Neuronal stem cell (in vitro differentiated cells): ENCODE results near the gene VSX2.
"Not testable (repeated sequence)": the region's sequence is repeated elsewhere in the genome, so short reads cannot be mapped to it uniquely, and the experiment has no call there.

Experiments used
- DNase-seq: peaks from one replicate; pipeline ENCODE4 v3.0.0-alpha.2; 2013; ENCODE audit warnings: low spot score
- H2AFZ ChIP-seq: one replicate; pipeline ENCODE4 v1.6.1; 2013; ENCODE audit warnings: mild to moderate bottlenecking, low read length, inconsistent platforms
- H2AK5ac ChIP-seq: 2 replicates; pipeline ENCODE4 v1.6.1; 2013; ENCODE audit warnings: low read depth, mild to moderate bottlenecking, inconsistent platforms, low read length, moderate library complexity, mixed read lengths
- H2BK120ac ChIP-seq: 2 replicates; pipeline ENCODE4 v1.6.1; 2013; ENCODE audit warnings: low read depth, mild to moderate bottlenecking, inconsistent platforms, low read length, moderate library complexity, mixed read lengths
- H2BK12ac ChIP-seq: one replicate; pipeline ENCODE4 v1.6.1; 2013; ENCODE audit warnings: low read length, inconsistent platforms
- H2BK15ac ChIP-seq: 2 replicates; pipeline ENCODE4 v1.6.1; 2013; ENCODE audit warnings: mild to moderate bottlenecking, low read length, inconsistent platforms, mixed read lengths
- H2BK5ac ChIP-seq: one replicate; pipeline ENCODE4 v1.6.1; 2013; ENCODE audit warnings: inconsistent platforms, mild to moderate bottlenecking, low read length, moderate library complexity
- H3K14ac ChIP-seq: one replicate; pipeline ENCODE4 v1.6.1; 2013; ENCODE audit warnings: low read length, inconsistent platforms
- H3K18ac ChIP-seq: 2 replicates; pipeline ENCODE4 v1.6.1; 2013; ENCODE audit warnings: low read length, inconsistent platforms
- H3K23ac ChIP-seq: 2 replicates; pipeline ENCODE4 v1.6.1; 2013; ENCODE audit warnings: low read depth, mild to moderate bottlenecking, mixed read lengths, low read length, inconsistent platforms; ENCODE audit not compliant: poor library complexity
- H3K27ac ChIP-seq: replicated peaks from 3 replicates; pipeline ENCODE4 v1.5.1; 2013; ENCODE audit warnings: low read length, inconsistent platforms
- H3K27me3 ChIP-seq, 3 experiments: 2 replicates each; pipeline ENCODE4 v1.6.1; 2013; ENCODE audit warnings: low read length in 3 of 3, mild to moderate bottlenecking in 2 of 3, inconsistent platforms in 1 of 3, low read depth in 1 of 3, mixed read lengths in 1 of 3, moderate library complexity in 1 of 3; ENCODE audit not compliant: control insufficient read depth in 3 of 3, insufficient read depth in 3 of 3
- H3K36me3 ChIP-seq, 2 donors: replicated peaks in 1 of 2; 2 replicates each; pipeline ENCODE4 v1.6.1; 2013; ENCODE audit warnings: low read length in 2 of 2; ENCODE audit not compliant: control insufficient read depth in 2 of 2, insufficient read depth in 2 of 2
- H3K4ac ChIP-seq: 2 replicates; pipeline ENCODE4 v1.6.1; 2013; ENCODE audit warnings: inconsistent platforms, mild to moderate bottlenecking, low read length, moderate library complexity
- H3K4me1 ChIP-seq, 2 donors: 1 replicate in 1 of 2; 2 replicates in 1 of 2; pipeline ENCODE4 v1.6.1; 2013; ENCODE audit warnings: low read length in 2 of 2, low read depth in 1 of 2; ENCODE audit not compliant: control insufficient read depth in 2 of 2, insufficient read depth in 1 of 2
- H3K4me2 ChIP-seq: one replicate; pipeline ENCODE4 v1.6.1; 2013; ENCODE audit warnings: mild to moderate bottlenecking, low read length, inconsistent platforms; ENCODE audit not compliant: insufficient read depth, poor library complexity, severe bottlenecking
- H3K4me3 ChIP-seq, 2 donors: 2 replicates each; pipeline ENCODE4 v1.5.1; 2013; ENCODE audit warnings: low read length in 2 of 2, mild to moderate bottlenecking in 2 of 2, inconsistent platforms in 1 of 2, moderate library complexity in 1 of 2
- H3K79me1 ChIP-seq: one replicate; pipeline ENCODE4 v1.6.1; 2013; ENCODE audit warnings: low read depth, mild to moderate bottlenecking, inconsistent platforms, low read length, moderate library complexity
- H3K9ac ChIP-seq: one replicate; pipeline ENCODE4 v1.6.1; 2013; ENCODE audit warnings: mild to moderate bottlenecking, low read depth, low read length, inconsistent platforms; ENCODE audit not compliant: poor library complexity
- H3K9me3 ChIP-seq, 2 donors: replicated peaks in 1 of 2; 2 replicates each; pipeline versions ENCODE3 to v1.6.1; 2013; ENCODE audit warnings: low read length in 2 of 2, mild to moderate bottlenecking in 2 of 2, inconsistent platforms in 1 of 2, low read depth in 1 of 2, mixed read lengths in 1 of 2, moderate library complexity in 1 of 2; ENCODE audit not compliant: control insufficient read depth in 2 of 2, insufficient read depth in 1 of 2
- H4K8ac ChIP-seq: one replicate; pipeline ENCODE4 v1.6.1; 2013; ENCODE audit warnings: low read depth, mild to moderate bottlenecking, inconsistent platforms, low read length, moderate library complexity
- H4K91ac ChIP-seq: one replicate; pipeline ENCODE4 v1.6.1; 2013; ENCODE audit warnings: low read length, low read depth, mild to moderate bottlenecking, inconsistent platforms; ENCODE audit not compliant: poor library complexity
- WGBS, 2 donors: extraction: QIAGEN DNeasy Blood & Tissue Kit; methylation state at CpG; one replicate each; pipeline ENCODE4 v1.1.7; 2013; ENCODE audit warnings: missing lambda C conversion rate in 2 of 2, mixed read lengths in 1 of 2; ENCODE audit not compliant: insufficient read length in 2 of 2, insufficient replicate concordance in 1 of 2; ENCODE audit errors: extremely low coverage in 2 of 2; 5-methylcytosine and 5-hydroxymethylcytosine counted together

The VSX2 gene

DNA sequence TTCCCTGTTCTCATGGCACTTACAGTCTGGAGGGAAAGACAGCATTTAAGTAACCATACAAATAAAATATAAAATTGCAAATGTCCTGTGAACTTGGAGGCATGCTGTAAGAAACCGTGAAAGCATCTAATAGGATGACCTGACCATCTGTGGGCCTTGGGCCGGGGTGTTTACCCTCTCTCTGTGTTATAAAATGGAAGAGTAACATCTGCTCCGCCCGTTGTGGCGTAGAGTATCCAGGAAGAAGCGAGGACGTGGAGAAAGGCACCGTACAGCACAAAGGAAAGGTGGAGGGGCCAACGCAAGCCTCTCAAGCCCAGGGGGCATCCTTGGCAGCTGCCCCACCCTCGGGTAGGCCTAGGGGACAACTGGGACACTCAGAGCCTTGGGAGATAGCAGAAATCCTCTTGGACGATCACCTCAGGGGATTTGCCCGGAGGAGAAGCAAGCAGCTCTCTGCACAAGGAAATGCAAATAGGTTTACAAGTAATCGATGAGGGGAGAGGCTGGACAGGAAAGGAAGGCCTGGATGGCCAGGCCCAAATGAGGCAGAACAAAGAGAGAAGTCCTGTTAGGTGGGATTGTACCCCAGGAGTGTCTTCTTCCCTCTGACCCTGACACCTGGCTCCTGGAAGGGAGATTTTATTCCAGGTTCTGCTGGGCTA is 26.2 kb downstream of the VSX2 start:
- Histone ChIP-seq H3K4me3 (no peak overlapping the region), H3K4me2 (no peak overlapping the region), H3K9me3 (no peaks in the 10 kb centered on the region), H3K4ac (no peak overlapping the region), H4K8ac (no peak overlapping the region), H3K9ac (no peak overlapping the region), H2BK15ac (peak overlapping the region; percentile 62), H3K27me3 (peaks cover 0 to 55% (median 0%) of the 10 kb centered on the region in 3 experiments), H2AFZ (peak overlapping the region; percentile 38), H2BK120ac (no peak overlapping the region), H3K27ac (no peak overlapping the region), H3K4me1 (peaks cover 0 to 4% of the 10 kb centered on the region in 2 donors), H3K36me3 (no peaks in the 10 kb centered on the region), H3K23ac (peak overlapping the region; percentile 80), H2AK5ac (peak overlapping the region; percentile 19), H3K14ac (no peak overlapping the region), H3K79me1 (peaks cover 1% of the 10 kb centered on the region), H2BK5ac (peak overlapping the region; percentile 62), H2BK12ac (no peak overlapping the region), H3K18ac (peak overlapping the region; percentile 46), H4K91ac (no peak overlapping the region)
- DNase-seq = no peak
- no CpG with 5 or more reads among the region's 13 CpGs for WGBS, 2 donors

DNA sequence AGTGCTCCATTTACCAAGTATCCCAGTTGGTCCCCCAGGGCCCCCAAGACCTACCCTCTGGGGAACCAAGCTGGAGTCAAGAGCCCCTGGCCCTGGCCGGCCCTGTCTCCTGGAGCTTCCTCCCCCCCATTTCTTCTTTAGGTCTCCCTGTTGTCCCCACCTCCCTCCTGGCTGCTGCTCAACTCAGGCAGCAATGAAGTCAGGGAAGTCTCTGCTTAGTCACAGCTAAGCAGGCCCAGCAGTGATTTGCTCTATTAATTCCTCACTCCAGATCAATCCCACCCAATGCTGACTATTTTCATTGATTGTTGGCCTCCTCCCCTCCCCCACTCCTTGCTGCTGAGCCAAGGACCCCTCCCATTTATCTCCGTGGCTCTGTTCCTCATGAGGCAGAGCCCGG is 28.3 kb downstream of the VSX2 start:
- peaks cover 0 to 36% (median 0%) of the 10 kb centered on the region in 3 experiments for H3K27me3 ChIP-seq
- no peaks in the 10 kb centered on the region for H3K79me1 ChIP-seq
- no peak overlapping the region for H2BK12ac ChIP-seq
- no peak overlapping the region for H3K9ac ChIP-seq
- peaks cover 0 to 3% of the 10 kb centered on the region in 2 donors for H3K4me1 ChIP-seq
- H2BK120ac ChIP-seq = no peak overlapping the region
- no peak for DNase-seq
- H2AK5ac ChIP-seq = no peak overlapping the region
- H4K91ac ChIP-seq = no peak overlapping the region
- H3K4me2 ChIP-seq = no peak overlapping the region
- no peak overlapping the region for H3K4me3 ChIP-seq
- H3K14ac ChIP-seq = no peak overlapping the region
- H3K9me3 ChIP-seq = no peaks in the 10 kb centered on the region
- no peak overlapping the region for H3K23ac ChIP-seq
- no peak overlapping the region for H2BK15ac ChIP-seq
- no CpG with 5 or more reads among the region's 3 CpGs for WGBS, 2 donors
- H2AFZ ChIP-seq = peak overlapping the region; percentile 45
- H3K27ac ChIP-seq = no peak overlapping the region
- no peak overlapping the region for H4K8ac ChIP-seq
- no peak overlapping the region for H2BK5ac ChIP-seq
- no peak overlapping the region for H3K18ac ChIP-seq
- no peak overlapping the region for H3K4ac ChIP-seq
- H3K36me3 ChIP-seq = no peaks in the 10 kb centered on the region

DNA sequence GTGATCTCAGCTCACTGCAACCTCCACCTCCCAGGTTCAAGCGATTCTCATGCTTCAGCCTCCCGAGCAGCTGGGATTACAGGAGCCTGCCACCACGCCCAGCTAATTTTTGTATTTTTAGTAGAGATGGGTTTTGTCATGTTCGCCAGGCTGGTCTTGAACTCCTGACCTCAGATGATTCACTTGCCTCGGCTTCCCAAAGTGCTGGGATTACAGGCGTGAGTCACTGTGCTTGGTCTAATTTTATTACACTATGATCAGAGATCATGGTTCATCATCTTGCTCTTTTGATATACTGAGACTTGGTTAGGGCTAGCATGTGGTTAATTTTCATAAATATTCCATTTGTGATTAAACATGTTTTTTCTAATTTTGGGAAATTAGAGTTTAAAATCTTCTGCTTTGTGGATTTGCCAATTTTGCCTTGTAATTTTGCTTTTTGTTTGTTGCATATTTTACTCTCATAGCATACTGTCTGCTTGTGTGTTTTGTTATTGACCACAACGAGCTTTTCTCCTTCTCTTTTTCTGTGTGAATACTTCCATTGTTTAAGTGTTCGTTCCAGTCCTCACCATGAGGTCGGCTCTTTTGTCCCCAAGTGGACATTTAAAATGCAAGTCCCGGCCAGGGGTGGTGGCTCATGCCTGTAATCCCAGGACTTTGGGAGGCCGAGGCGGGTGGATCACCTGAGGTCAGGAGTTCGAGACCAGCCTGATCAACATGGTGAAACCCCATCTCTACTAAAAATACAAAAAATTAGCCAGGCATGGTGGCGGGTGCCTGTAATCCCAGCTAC is 31.3 kb downstream of the VSX2 start:
- no CpG with 5 or more reads among the region's 14 CpGs for WGBS, 2 donors
- H3K18ac ChIP-seq, H3K4me1 ChIP-seq, H3K23ac ChIP-seq, H3K9ac ChIP-seq, H3K4me3 ChIP-seq, H2BK12ac ChIP-seq, H3K9me3 ChIP-seq, H3K79me1 ChIP-seq, H3K4me2 ChIP-seq, H2AK5ac ChIP-seq, H2BK5ac ChIP-seq, H3K14ac ChIP-seq, H2AFZ ChIP-seq, H4K8ac ChIP-seq, H4K91ac ChIP-seq, H3K36me3 ChIP-seq, H2BK120ac ChIP-seq, DNase-seq, H2BK15ac ChIP-seq, H3K4ac ChIP-seq, H3K27ac ChIP-seq: not testable (repeated sequence)
- peaks cover 0 to 13% (median 0%) of the 10 kb centered on the region in 3 experiments for H3K27me3 ChIP-seq

DNA sequence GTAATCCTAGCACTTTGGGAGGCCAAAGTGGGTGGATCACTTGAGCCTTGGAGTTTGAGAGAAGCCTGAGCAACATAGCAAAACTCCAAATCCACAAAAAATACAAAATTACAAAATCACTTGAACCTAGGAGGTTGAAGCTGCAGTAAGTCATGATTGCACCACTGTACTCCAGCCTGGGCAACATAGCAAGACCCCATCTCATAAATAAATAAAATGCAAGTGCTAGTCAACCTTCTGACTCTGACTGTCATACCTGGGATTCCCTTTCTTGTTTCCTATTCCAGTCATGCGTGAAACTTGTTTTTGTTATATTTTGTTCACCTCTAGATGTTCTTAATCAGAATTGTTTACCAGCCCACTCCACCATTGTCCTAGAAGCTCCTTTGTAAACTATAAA is 32.1 kb downstream of the VSX2 start:
- Histone ChIP-seq H3K27me3 (peaks cover 0 to 7% (median 0%) of the 10 kb centered on the region in 3 experiments), H3K4me3 (no peak overlapping the region), H3K79me1 (no peaks in the 10 kb centered on the region), H3K14ac (no peak overlapping the region), H2BK12ac (no peak overlapping the region), H3K9me3 (no peaks in the 10 kb centered on the region), H4K8ac (no peak overlapping the region), H3K23ac (no peak overlapping the region), H2AFZ (no peak overlapping the region), H3K36me3 (no peaks in the 10 kb centered on the region), H4K91ac (no peak overlapping the region), H2BK5ac (no peak overlapping the region), H3K4me2 (no peak overlapping the region), H2BK120ac (no peak overlapping the region), H2AK5ac (no peak overlapping the region), H3K4me1 (peaks cover 0 to 3% of the 10 kb centered on the region in 2 donors), H3K27ac (no peak overlapping the region), H3K18ac (no peak overlapping the region), H2BK15ac (no peak overlapping the region), H3K9ac (no peak overlapping the region), H3K4ac (no peak overlapping the region)
- no CpG with 5 or more reads among the region's 1 CpG for WGBS, 2 donors
- no peak for DNase-seq
